ENCODE results near the gene C17orf113. TPM values are rescaled to one million over a fixed set of nuclear protein-coding genes. Genes with fewer than 3 reads are reported as not detected.

Gene C17orf113
- total and polyA plus RNA-seq, 2 of the 13 experiments (the other 11 are each of a cell fraction or from before 2014, with no cell fraction given), result 0.87 to 1.1 TPM

GRCh38 chr17:42067371-42068091 is 17.1 kb upstream of the C17orf113 start (continued):
- TF ChIP-seq MBD4 (IDR thresholded peaks at IDR 0.05; ENCODE audit: borderline replicate concordance, low read length) (no peak), KLF6 (CRISPR knock-in tag; IDR thresholded peaks at IDR 0.05) (no peak), DPF2 (CRISPR knock-in tag; IDR thresholded peaks at IDR 0.05; ENCODE audit: borderline replicate concordance, low read depth) (no peak), ZNF501 (CRISPR knock-in tag; IDR thresholded peaks at IDR 0.05) (peak; percentile 45), ZNF546 (CRISPR knock-in tag; conservative IDR thresholded peaks at IDR 0.05) (no peak), ZNF343 (CRISPR knock-in tag; IDR thresholded peaks at IDR 0.05) (0 out of 2 replicates have a peak, but pooled peaks have one; percentile 34), NFE2L1 (CRISPR knock-in tag; IDR thresholded peaks at IDR 0.05; ENCODE audit: borderline replicate concordance) (0 out of 2 replicates have a peak, but pooled peaks have one; percentile 38), ZNF660 (CRISPR knock-in tag; IDR thresholded peaks at IDR 0.05; ENCODE audit: borderline replicate concordance, low read depth) (no peak), MED8 (CRISPR knock-in tag; IDR thresholded peaks at IDR 0.05; ENCODE audit: insufficient replicate concordance) (no peak), TSC22D2 (CRISPR knock-in tag; IDR thresholded peaks at IDR 0.05; ENCODE audit: borderline replicate concordance) (no peak), IRF2 (CRISPR knock-in tag; IDR thresholded peaks at IDR 0.05) (0 out of 2 replicates have a peak, but pooled peaks have one; percentile 5), ZNF674 (CRISPR knock-in tag; IDR thresholded peaks at IDR 0.05; ENCODE audit: low read depth) (no peak), ZNF572 (CRISPR knock-in tag; IDR thresholded peaks at IDR 0.05) (peak; percentile 64; the same call in 1 of the 2 replicates), FOXA3 (CRISPR knock-in tag; IDR thresholded peaks at IDR 0.05) (no peak), ZNF589 (CRISPR knock-in tag; conservative IDR thresholded peaks at IDR 0.05) (no peak), ETS1 (CRISPR knock-in tag; IDR thresholded peaks at IDR 0.05) (no peak), ZFP37 (CRISPR knock-in tag; IDR thresholded peaks at IDR 0.05; ENCODE audit: borderline replicate concordance) (no peak), PBX2 (CRISPR knock-in tag; IDR thresholded peaks at IDR 0.05) (no peak)
- TF ChIP-seq, protein P1, sequence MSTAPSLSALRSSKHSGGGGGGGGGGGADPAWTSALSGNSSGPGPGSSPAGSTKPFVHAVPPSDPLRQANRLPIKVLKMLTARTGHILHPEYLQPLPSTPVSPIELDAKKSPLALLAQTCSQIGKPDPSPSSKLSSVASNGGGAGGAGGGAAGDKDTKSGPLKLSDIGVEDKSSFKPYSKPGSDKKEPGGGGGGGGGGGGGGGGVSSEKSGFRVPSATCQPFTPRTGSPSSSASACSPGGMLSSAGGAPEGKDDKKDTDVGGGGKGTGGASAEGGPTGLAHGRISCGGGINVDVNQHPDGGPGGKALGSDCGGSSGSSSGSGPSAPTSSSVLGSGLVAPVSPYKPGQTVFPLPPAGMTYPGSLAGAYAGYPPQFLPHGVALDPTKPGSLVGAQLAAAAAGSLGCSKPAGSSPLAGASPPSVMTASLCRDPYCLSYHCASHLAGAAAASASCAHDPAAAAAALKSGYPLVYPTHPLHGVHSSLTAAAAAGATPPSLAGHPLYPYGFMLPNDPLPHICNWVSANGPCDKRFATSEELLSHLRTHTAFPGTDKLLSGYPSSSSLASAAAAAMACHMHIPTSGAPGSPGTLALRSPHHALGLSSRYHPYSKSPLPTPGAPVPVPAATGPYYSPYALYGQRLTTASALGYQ (CRISPR knock-in tag; IDR thresholded peaks at IDR 0.05), result no peak
- TF ChIP-seq, protein P2, sequence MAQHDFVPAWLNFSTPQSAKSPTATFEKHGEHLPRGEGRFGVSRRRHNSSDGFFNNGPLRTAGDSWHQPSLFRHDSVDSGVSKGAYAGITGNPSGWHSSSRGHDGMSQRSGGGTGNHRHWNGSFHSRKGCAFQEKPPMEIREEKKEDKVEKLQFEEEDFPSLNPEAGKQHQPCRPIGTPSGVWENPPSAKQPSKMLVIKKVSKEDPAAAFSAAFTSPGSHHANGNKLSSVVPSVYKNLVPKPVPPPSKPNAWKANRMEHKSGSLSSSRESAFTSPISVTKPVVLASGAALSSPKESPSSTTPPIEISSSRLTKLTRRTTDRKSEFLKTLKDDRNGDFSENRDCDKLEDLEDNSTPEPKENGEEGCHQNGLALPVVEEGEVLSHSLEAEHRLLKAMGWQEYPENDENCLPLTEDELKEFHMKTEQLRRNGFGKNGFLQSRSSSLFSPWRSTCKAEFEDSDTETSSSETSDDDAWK (CRISPR knock-in tag; IDR thresholded peaks at IDR 0.05), result no peak
- TF ChIP-seq, protein P3, sequence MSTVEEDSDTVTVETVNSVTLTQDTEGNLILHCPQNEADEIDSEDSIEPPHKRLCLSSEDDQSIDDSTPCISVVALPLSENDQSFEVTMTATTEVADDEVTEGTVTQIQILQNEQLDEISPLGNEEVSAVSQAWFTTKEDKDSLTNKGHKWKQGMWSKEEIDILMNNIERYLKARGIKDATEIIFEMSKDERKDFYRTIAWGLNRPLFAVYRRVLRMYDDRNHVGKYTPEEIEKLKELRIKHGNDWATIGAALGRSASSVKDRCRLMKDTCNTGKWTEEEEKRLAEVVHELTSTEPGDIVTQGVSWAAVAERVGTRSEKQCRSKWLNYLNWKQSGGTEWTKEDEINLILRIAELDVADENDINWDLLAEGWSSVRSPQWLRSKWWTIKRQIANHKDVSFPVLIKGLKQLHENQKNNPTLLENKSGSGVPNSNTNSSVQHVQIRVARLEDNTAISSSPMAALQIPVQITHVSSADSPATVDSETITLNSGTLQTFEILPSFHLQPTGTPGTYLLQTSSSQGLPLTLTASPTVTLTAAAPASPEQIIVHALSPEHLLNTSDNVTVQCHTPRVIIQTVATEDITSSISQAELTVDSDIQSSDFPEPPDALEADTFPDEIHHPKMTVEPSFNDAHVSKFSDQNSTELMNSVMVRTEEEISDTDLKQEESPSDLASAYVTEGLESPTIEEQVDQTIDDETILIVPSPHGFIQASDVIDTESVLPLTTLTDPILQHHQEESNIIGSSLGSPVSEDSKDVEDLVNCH (CRISPR knock-in tag; IDR thresholded peaks at IDR 0.05), result no peak

Data from HepG2 (cell line).